GM21529 (cell line): ENCODE measurements around the gene NEK8.

ENCODE experiments used
- ATAC-seq: cut with Tn5 transposase; IDR thresholded peaks from one replicate; pipeline ENCODE4 v1.9.1; 2021; ENCODE audit not compliant: unreplicated experiment

NEK8 gene

DNA sequence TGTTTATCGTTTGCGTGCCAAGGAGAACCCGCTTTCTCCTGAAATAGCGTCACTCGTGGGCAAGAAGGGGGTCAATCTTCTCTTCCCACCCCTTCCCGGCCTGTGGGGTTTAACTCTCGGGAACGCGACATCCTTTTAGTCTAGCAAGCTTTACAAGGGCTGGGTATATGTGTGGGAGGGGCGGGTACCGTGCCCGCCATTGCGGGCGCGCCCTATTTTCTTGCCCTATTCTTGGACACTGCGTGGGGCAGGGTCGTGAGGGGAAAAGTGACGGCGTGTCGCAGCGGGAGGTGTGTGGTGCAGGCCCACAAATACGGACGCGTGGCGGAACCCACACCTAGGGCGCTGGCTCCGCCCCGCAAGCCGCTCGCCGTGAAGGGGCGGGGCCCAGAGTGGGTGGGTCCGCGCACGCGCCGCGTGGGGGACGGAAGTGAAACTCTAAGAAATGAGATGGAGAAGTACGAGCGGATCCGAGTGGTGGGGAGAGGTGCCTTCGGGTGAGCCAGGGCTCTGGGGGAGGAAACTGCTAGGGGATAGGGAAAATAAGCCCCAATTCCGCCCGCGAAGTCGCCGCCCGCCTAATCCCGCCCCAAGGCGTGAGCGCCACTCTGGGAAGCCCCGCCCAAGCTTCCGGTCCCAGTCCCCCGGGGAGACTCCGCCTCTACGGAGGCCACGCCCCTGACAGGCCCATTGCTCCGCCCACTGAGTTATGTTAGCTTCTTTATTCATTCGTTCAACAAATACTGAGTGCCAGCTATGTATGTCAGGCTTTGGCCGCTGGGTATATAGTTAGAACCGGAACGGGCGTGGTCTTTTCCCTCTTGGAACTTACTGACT, at the start of gene NEK8:
TSS of gene NEK8 (plus strand) at position 425 of the 837 bp plus-strand sequence. CDS start at position 451, 26 bp downstream.
- ATAC-seq = peak; percentile 34

DNA sequence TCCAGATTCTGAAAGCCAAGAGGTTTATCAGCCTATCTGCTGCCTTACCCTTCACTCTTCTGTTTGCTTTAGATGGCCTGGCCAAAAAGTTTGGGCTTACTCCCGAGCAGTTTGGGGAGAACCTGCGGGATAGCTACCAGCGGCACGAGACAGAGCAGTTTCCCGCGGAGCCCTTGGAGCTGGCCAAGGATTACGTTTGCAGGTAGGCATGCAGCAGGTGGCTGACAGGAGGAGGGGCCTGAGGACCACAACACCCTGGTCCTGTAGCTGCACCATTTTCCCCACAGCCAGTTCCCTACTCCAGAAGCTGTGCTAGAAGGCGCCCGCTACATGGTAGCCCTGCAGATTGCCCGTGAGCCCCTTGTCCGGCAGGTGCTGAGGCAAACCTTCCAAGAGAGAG, 45.9 kb upstream of the NEK8 start:
- no peak for ATAC-seq

DNA sequence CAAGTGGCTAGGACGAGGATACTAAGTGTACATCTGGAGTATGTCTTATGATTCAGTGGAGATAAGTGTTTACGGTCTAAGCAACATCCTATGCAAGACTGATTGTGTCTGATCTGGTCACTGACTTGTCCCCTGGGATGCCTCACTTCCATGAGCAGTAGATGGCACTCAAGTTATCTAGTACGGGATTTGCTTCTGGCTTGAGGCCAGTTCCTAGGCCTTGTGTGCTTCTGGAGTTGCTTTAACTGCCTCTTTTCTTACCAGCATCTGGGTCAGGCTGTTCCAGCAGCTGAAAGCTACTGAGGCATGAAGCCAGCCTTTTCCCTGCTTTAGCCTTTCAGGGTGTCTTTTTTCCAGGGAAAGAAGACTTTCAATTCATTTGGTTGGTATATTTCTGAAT, 43.6 kb upstream of the NEK8 start:
- no peak for ATAC-seq

DNA sequence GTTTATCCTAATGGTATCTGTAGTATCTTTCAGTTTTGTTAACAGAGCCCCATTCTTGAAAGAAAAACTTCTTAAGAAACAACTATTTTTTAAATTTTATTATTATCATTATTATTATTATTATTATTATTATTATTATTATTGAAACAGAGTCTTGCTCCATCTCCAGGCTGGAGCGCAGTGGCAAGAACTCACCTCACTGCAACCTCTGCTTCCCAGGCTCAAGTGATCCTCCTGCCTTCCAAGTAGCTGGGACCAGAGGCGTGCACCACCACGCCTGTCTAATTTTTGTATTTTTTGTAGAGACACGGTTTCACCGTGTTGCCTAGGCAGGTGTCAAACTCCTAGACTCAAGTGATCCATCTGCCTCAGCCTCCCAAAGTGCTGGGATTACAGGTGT, 43.2 kb upstream of the NEK8 start:
- ATAC-seq = no peak

DNA sequence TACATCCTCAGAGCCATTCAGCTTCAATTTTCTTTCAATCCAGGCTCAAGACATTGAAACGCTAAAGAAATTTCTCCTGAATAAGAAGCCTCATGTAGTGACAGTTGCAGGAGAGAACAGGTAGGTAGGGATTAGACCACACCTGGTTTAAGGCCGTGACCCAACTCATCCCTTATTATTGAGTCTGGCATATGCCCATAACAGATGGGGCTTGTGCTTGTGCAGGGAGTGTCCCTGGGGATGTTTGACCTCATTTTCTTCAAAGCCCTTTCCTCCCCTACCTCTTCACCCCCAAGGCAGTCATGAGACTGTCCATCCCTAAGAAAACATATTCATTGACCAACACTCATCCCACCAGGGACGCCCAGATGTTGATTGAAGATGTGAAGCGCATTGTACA, 42.3 kb upstream of the NEK8 start:
- no peak for ATAC-seq

DNA sequence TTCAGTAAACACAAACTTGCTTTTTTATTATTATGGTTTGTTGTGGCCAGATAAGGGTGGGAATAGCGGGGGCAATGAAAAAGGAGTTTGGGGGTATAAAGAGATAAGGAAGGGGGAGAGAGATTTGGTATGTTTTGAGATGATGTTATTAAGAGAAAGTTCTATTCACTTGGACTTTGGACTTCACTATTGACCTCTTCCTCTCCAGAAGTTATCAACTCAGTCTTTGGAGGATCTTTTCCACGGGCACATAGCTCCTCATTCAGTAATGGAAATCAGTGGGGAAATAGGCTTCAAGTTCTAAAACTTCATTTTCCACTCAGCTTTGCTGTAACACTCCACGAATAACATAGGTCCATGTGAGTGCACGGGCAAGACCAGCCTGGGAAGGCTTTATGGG, 40.1 kb upstream of the NEK8 start:
- ATAC-seq = no peak

DNA sequence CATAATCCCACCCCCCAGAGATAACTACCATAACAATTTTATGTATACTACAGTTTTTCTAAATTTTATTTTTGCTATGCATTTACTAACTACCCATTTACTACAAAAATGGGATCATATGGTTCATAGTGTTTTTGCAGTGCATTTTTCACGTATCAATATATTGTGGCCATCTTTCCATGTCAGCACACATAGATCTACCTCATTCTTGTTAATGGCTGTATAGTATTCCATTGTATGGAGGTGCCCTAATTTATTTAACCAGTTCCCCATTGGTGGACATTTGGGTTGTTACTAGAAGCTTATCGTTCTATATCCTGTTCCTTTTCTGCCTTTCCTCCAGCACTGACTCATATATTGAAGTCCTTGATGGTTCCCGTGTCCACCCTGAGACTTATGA, 39.6 kb upstream of the NEK8 start:
- no peak for ATAC-seq

DNA sequence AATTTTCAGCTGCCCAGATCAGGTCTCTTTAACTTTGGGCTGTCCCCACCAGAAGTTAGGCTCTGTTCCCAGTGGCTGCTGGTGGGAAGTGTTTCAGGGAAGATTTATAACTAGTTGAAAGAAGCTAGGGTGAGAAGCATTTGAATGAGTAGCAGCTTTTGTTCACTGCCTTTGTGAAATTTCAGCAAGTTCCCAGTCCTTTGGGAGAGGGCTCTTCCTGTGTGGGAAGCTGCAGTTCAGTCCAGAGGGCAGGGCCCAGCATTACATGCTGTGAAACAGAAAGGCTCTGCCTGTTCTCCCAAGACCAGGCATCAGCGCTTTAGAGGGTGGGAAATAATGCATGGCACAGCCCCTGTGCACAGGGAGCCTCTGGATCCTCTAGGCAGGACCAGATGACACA, 34.7 kb upstream of the NEK8 start:
- ATAC-seq = no peak

DNA sequence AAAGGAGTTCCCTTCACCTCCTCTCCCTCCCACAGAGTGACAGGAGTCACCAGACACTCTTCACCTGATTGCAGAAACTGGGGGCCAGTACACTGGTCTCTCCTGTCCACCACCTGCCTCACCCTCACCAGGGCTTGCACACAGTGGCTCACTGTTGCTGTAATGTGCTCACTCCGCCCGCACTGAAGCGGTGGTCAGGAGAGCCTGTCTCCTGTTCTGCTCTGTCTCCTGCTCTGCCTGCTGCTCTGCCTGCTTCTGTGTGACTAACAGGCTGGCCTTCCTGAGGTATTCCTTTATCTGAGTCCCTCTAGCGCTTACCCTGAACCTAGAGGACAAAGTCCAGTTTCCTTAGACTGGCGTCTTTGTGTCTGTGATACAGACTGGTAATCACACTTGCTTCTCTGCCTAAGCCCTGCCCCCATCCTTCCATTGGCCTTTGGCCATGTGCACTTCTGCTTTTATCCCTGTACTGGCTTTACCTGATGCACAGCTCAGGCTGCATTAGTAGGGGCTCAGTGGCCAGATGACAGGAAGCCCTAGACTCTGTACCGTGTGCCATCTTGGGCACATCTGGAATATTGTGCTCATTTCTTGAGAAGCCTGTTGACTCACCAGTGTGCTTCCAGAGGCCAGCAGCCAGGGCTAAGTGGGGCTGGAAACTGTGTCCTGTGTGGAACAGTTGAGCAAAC, 30.2 kb upstream of the NEK8 start:
- ATAC-seq = no peak

DNA sequence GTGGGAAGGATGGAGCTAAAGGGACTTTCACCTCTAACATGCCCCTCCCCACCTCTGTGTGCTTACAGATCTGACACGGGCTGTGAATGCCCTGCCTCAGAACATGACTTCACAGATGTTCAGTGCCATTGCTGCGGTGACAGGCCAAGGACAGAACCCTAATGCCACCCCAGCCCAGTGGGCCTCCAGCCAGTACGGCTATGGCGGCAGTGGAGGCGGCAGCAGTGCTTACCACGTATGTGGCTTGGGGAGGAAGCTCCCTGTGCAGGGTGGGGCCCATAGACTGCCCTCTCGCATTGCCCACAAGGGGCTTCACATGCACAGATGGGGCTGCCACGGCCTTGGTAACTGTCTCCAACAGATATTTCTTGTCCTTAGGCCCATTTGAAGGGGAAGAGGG, 28.3 kb upstream of the NEK8 start:
- ATAC-seq = no peak

DNA sequence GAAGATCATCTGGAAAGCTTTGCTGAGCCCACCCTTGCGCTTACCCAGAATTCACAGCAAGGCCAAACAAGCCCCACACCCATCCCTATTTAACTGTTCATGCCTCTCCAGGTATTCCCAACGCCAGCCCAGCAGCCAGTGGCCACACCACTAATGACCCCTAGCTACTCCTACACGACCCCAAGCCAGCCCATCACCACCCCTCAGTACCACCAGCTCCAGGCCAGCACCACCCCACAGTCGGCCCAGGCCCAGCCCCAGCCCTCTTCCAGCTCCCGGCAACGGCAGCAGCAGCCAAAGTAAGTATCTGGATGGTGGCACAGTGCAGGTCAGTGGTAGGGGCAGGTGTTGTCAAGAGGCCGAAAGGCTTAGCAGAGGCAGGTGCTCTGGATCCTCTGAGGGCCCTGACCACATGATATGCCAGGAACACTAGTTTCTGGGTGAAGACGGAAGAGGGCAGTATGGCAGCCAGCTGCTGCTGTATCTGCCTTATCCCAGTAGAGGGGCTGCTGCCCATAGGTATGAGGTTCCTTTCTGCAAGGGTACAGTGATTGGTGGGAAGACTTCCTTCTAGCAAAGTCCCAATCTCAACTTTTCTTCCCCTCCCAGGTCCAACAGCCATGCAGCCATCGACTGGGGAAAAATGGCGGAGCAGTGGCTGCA, 27.6 kb upstream of the NEK8 start:
- ATAC-seq = no peak

DNA sequence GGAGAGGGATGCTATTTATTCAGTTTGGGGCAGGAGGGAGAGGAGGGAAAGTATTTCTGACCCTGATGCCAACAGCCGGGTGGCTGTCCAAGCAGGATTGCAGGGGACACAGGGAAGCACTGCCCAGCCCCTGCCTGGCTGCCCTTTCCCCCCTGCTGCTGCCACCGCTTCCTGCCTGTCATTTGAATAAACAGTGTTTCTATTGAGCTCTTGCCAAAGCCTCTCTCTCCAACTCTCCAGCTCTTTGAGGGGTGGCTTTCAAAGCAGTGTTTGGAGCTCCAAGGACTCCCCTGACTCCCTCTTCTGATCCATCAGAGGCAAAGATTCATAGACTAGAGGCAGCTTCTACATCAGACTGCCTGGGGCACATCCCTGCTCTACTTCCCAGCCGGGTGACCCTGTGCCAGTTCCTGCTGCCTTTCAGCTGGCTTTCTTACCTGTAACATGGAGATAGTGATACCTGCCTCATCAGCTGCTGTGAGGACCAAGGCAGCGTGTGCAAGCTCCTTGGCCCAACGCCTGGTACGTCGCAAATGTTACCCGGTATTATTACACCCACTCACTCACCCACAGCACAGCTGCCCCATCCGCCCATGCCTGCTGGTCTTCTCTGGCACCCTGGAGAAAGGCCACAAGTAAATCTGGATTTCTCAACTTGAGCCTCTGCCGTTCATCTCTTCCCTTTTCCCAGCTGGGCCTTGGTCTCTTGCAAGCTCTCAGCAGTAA, 26.4 kb upstream of the NEK8 start:
- ATAC-seq = no peak

DNA sequence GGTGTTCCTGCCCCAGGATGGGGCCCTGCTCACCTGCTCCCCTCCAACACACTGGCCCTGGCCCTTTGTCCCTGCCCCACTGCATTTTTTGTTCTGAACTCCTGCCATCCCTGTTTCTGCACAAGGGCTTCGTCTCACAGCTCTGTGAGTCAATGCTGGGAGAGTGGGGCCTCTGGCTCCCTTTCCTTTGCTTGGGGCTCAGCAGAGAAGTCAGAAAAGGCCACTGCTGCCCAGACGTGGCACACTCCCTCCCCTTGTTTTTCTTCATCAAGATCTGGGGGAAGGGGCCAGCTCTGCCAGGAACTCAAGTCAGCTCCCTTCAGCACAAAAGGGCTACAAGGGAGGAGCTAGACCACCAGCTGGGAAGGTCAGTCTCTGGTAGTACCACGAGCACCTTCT, 25.8 kb upstream of the NEK8 start:
- ATAC-seq = no peak

DNA sequence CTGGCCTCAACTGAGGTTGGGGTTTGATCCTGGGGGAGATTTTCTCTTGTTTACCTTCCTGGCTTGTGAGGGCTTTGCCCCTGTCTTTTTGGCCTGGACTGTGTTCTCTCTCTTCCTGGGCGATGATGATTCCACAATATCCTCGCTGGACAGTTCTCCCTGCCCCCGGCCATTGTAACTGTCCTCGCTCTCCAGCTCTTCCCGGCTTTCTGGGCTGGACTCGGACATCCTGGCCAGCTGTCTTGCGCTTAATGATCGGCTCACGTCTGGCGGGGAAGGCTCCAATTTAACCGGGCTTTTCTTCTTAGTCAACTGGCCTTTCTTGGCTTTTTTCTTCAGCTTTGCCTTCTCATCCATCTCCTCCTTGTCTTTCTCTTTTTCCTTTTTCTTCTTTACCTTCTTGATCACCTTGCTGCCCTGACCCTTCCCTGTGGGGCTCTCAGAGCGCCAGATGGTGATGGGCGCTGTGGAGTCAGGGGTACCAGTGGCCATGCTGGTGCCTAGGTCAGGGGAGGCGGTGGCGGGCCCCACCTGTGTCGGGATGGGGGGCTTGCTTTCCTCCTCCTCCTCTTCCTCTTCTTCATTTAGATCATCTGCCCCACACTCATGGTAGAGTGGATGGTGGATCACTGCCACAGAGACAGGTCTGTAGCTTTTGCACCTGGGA, 24.9 kb upstream of the NEK8 start:
- ATAC-seq = no peak

DNA sequence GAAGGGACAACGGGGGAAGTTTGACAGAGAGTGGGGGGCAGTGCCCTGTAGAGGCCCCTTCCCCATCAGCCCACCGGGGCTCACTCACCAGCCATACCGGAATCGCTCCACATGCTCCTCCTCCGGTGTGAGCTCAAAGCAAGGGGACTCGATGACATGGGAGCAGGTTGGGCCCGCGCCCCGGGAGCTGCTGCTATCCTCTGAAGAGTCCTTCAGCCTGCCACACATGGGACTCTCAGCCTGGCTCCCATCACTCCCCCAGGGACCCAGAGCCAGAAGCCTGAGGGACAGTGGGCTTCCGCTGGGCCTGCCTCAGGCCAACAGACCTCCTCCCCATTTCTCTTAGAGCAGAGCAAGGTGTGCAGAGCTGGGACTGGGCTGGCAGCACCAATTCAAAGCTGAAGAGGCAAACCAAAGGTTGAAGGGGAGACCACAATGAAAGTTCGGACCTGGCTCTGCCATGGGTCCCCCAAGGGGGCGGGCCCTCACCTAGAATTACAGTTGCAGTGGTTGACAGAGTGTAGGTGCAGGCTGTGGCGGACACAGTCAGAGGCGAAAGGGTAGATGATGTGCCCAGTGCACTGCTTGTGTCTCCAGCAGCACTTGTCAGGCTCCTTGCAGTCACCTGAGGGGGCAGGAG, 24.2 kb upstream of the NEK8 start:
- no peak for ATAC-seq

DNA sequence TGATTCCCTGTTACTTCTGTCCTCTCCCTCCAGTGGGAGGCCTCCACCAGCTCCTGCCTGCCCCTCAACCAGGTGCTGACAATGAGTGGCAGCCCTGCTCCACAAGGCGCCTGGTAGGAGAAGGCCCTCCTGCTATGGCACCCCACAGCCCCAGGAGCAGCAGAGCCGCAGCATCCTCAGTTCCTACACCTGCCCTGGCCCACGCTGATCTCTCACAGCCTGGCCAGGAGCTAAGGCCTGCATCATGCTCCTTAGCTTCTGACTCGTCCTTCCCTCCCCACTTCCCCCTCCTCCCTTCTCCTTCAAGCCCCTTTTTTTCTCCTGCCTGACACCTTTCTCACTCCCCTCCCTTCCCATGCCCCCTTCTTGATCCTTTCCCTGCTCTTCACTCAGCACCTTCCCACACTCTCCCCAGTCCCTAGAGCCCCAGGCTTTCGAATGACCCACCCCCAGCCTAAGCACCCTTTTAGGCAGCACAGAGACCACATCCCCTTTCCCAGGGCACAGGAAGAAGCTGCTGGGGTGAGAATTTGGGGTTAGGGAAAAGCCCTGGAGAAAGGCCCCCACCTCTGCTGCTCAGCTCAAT, 23.4 kb upstream of the NEK8 start:
- ATAC-seq = no peak

DNA sequence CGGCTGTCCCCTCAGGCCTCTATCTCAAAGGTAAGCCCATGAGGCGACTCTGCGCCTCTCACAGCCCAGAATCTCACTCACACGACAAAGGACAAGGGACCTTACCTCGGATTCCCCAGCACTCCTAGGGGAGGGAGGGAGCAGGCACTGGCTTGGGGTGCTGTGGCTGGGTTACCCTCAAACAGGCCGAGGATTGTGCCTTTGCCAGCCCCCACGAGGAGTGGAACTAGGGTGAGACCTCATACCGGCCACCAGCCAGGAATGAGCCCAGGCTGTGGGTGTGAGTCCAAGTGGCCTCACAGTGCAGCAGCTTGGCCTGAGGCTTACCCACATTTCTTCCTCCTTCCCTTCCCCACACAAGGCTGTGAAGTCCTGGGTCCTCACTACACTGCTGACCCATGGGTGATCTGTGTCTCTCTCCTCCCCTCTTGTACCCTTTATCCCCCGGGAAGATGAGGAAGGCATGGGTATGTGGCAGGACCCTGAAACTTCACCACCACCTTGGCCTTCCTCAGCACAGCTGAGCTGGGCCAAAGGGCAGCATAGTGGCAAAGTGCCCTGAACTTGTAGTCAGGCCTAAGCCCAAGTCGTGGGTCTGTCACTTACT, 22.8 kb upstream of the NEK8 start:
- ATAC-seq = no peak

DNA sequence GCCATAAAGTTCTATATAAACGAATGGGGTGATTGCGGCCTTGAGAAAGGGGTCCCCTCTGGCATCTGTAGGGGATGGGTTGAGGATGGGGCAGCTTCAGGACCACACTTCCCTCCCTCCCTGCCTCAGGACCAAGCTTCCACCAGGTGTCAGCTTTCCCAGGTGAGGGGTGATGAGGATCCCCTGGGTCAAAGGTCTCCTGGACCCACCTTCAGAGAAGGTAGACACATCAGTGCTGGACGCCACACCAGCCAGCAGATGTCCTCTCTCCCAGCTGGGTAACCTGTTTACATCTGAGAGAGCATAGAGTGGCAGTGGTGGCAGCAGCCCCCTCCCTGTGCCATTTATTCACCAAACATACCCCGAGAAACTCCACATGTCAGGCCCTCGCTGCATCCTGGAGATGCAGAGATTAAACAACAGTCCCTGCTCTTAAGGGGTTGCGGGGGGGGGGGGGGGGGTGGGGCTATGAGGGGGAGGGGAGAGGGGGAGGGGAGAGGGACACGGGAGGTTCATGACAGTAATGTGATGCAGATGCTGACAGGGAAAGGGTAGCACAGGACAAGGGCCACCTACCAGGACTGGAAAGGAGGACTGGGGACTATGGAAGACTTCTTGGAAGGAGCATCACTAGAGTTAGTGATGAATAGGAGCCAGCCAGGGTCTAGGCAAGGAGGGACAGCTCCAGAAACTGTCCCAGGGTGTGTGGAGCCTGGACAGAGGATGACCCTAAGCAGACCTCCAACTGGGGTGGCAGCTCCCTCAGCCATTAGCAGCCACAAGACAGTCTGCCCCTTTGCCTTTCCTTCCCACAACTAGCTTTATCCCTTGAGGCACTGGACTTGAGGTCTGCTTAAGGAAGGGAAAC, 21.9 kb upstream of the NEK8 start:
- no peak for ATAC-seq

DNA sequence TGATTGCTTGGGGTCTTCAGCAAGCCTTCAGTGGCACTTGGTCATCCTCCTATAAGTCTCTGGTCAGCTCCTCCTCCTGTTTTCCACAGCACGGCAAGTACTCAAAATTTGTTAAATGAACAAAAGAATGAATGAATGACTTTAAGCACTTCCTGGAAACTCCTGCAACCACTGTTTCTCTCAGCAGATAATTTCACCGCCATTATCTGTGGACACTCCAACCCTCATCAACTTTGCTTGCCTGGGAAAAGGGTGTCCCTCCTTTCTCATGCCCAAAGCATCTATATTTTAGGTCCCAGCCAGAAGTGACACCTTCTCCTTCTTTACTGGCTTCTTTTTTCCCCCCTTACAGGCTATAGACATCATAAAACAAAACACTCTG, 21.3 kb upstream of the NEK8 start:
- no peak for ATAC-seq
